Measurements from ENCODE around the gene TUBA1C. TPM values are rescaled to one million over a fixed set of nuclear protein-coding genes. Genes with fewer than 3 reads are reported as not detected.

TUBA1C gene
- total RNA-seq, 1 donor = 609 TPM

GRCh38 chr12:49227713-49228112 lies 37.2 kb upstream of the TUBA1C start:
- TF ChIP-seq, protein P1, sequence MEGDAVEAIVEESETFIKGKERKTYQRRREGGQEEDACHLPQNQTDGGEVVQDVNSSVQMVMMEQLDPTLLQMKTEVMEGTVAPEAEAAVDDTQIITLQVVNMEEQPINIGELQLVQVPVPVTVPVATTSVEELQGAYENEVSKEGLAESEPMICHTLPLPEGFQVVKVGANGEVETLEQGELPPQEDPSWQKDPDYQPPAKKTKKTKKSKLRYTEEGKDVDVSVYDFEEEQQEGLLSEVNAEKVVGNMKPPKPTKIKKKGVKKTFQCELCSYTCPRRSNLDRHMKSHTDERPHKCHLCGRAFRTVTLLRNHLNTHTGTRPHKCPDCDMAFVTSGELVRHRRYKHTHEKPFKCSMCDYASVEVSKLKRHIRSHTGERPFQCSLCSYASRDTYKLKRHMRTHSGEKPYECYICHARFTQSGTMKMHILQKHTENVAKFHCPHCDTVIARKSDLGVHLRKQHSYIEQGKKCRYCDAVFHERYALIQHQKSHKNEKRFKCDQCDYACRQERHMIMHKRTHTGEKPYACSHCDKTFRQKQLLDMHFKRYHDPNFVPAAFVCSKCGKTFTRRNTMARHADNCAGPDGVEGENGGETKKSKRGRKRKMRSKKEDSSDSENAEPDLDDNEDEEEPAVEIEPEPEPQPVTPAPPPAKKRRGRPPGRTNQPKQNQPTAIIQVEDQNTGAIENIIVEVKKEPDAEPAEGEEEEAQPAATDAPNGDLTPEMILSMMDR (IDR thresholded peaks at IDR 0.05; ENCODE audit: insufficient read depth, low read depth, low read length) = no peak
- DNase-seq (ENCODE audit: low read depth) = no peak
- no peak overlapping the region for H3K4me3 ChIP-seq (ENCODE audit: low read depth, low read length)

- DNase-seq (ENCODE audit: low read depth) = no peak
- TF ChIP-seq, protein P1 (IDR thresholded peaks at IDR 0.05; ENCODE audit: insufficient read depth, low read depth, low read length) = no peak
- no peak overlapping the region for H3K4me3 ChIP-seq (ENCODE audit: low read depth, low read length)
Measured at GRCh38 chr12:49228653-49229052, 36.2 kb upstream of the TUBA1C start.

DNA sequence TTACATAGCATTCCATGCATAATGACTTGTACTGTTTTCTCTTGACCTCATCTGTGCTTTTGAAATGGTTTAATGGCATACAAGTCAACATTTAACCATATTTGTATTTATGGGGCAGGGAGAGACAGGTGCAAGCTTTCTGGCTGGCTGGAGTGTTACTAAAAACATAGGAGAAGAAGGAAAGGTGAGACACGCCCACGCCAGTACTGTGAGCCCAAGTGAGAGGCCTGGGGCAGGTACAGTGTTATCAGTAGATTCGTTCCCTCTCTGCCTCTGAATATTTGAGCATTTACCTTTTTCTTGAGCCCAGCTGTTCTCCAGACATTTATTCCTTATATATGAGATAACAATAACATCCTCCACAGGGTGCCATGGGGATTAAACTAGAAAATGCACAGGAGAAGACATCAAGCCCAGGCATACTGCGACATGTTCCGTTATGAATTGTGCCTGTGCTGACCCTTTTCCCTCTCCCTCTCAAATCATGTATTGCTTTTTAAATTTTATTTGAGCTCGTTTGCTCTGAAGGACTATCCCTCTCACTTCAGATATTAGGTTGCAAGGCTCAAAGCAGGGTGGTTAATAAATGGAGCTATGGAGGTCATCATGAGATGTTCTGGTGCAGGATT lies 34.6 kb upstream of the TUBA1C start:
- TF ChIP-seq, protein P1 (IDR thresholded peaks at IDR 0.05; ENCODE audit: insufficient read depth, low read depth, low read length) = no peak
- no peak for DNase-seq (ENCODE audit: low read depth)
- no peak overlapping the region for H3K4me3 ChIP-seq (ENCODE audit: low read depth, low read length)

DNA sequence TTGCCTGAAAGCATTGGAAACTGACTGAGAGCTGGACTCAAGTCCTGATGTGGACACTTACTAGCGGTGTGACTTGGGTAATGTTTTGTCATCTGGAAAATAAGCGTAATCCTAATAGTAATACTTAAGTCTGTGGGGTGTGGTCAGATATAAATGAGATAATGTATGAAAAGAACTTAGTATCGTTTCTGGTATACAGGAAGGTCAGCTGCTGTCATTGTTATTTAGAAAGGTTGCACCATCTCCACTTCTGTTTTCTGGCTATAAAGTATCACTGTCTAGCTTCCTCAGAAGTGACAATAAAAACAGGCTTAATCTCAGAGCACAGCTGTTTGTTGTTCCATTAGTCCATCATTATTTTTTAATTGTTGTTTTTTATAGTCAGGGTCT lies 34.1 kb upstream of the TUBA1C start:
- DNase-seq (ENCODE audit: low read depth) = no peak
- no peak overlapping the region for H3K4me3 ChIP-seq (ENCODE audit: low read depth, low read length)
- TF ChIP-seq, protein P1 (IDR thresholded peaks at IDR 0.05; ENCODE audit: insufficient read depth, low read depth, low read length) = no peak

DNA sequence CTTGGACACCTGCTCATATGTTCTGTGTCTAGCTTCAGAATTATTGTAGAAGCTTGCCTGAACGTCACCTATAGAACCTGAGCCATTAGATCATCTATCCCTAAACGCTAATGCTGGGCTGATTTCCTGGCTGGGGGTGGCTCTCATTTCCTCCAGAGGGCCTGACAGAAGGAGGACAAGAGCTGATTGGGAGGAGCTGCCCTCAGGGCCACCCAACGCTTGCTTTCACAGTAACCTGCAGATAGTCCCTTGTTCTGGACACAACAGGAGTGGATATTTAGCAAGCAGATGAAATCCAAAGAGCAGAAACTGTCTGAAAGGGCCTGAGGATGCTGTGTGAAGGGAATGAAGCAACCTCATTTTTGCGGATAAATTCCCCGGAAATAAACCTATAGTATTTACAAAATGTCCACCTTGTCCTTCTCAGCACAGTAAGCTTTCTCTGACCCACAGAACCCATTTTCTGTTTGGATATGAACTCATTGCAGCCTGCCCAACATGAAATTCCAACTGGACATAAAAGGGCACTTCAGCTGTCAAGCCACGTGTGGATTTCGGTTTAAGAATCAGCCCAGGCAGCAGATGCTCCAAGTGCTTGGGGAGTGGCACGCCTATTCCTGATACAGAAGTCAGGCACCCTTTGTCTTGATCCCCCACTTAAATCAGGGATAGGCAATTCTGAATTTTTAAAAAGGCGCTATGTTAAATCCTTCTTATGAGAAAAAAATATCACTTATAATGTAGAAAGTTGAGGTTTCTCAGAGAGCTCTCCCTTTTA lies 32.8 kb upstream of the TUBA1C start:
- DNase-seq (ENCODE audit: low read depth) = peak; percentile 10
- H3K4me3 ChIP-seq (ENCODE audit: low read depth, low read length) = no peak overlapping the region

GRCh38 chr12:49232940-49233841 lies 31.7 kb upstream of the TUBA1C start:
- H3K4me3 ChIP-seq (ENCODE audit: low read depth, low read length) = peak overlapping the region; percentile 22
- TF ChIP-seq, protein P1 (IDR thresholded peaks at IDR 0.05; ENCODE audit: insufficient read depth, low read depth, low read length) = peak; percentile 24
- DNase-seq (ENCODE audit: low read depth) = peak; percentile 48

More for the DNA sequence above, 32.8 kb upstream of the TUBA1C start:
- TF ChIP-seq, protein P1 (IDR thresholded peaks at IDR 0.05; ENCODE audit: insufficient read depth, low read depth, low read length) = no peak

Data from fibroblast of villous mesenchyme (primary cell).